GM13977 (cell line): ENCODE data around the gene SLC25A25.
"Not testable (repeated sequence)": the region's sequence is repeated elsewhere in the genome, so short reads cannot be mapped to it uniquely, and the experiment has no call there.

ENCODE experiments used
- DNase-seq: peaks from one replicate; pipeline ENCODE4 v3.0.0; 2012; ENCODE audit warnings: low spot score
- in situ Hi-C: fragments of 300-500 bp; cut with MboI; formaldehyde crosslinking; loops from one replicate; pipeline ENCODE4 v1.12.0; 2022; ENCODE audit warnings: low sequenced_read_pairs, low pct_unique_long_range_greater_than_20kb, mixed read lengths, inconsistent platforms; ENCODE audit not compliant: unreplicated experiment
- TF ChIP-seq, protein P1 (sequence below): IDR thresholded peaks from 2 replicates; pipeline ENCODE4 v1.5.1; 2012; ENCODE audit warnings: mild to moderate bottlenecking, control low read depth; ENCODE audit not compliant: insufficient read depth; ENCODE audit errors: extremely low read depth, missing control alignments

The SLC25A25 gene

DNA sequence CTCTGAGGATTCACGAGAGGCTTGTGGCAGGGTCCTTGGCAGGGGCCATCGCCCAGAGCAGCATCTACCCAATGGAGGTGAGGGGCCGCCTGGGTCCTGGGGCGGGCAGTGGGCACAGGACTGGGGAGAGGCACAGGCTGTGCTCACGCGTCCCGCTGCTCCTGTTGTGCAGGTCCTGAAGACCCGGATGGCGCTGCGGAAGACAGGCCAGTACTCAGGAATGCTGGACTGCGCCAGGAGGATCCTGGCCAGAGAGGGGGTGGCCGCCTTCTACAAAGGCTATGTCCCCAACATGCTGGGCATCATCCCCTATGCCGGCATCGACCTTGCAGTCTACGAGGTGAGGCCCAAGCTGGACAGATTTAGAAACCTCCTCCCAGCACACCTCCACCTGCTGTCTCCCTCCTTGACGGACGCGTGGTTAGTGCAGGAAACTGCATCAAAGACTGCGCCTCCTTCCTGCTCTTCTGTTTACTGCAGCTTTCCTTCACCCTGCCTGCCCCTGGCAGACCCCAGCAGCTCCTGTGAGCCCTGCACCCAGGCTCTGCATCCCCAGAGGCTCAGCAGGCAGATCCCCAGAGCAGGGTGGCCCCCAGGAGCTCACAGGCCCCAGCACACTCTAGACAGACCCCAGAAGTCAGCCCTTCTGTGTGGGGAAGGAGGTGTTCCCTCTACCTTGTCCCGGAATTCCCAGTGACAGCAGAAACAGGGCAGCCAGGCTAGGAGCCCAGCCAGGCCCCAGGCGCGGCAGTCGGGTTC is 38.3 kb downstream of the SLC25A25 start:
- in situ Hi-C loops, result no loop called here
- no peak for DNase-seq
- TF ChIP-seq, protein P1, sequence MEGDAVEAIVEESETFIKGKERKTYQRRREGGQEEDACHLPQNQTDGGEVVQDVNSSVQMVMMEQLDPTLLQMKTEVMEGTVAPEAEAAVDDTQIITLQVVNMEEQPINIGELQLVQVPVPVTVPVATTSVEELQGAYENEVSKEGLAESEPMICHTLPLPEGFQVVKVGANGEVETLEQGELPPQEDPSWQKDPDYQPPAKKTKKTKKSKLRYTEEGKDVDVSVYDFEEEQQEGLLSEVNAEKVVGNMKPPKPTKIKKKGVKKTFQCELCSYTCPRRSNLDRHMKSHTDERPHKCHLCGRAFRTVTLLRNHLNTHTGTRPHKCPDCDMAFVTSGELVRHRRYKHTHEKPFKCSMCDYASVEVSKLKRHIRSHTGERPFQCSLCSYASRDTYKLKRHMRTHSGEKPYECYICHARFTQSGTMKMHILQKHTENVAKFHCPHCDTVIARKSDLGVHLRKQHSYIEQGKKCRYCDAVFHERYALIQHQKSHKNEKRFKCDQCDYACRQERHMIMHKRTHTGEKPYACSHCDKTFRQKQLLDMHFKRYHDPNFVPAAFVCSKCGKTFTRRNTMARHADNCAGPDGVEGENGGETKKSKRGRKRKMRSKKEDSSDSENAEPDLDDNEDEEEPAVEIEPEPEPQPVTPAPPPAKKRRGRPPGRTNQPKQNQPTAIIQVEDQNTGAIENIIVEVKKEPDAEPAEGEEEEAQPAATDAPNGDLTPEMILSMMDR, result no peak

DNA sequence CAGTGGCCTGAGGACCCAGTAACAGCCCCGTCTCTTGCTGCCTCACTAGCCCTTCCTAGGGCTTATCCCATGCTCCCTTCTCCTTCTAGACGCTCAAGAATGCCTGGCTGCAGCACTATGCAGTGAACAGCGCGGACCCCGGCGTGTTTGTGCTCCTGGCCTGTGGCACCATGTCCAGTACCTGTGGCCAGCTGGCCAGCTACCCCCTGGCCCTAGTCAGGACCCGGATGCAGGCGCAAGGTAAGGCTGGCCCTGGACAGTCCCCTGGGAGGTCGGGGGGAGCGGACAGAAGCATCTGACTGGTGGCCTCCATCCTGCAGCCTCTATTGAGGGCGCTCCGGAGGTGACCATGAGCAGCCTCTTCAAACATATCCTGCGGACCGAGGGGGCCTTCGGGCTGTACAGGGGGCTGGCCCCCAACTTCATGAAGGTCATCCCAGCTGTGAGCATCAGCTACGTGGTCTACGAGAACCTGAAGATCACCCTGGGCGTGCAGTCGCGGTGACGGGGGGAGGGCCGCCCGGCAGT is 39.0 kb downstream of the SLC25A25 start:
- no peak for DNase-seq
- TF ChIP-seq, protein P1, result no peak
- in situ Hi-C loops, result no loop called here

DNA sequence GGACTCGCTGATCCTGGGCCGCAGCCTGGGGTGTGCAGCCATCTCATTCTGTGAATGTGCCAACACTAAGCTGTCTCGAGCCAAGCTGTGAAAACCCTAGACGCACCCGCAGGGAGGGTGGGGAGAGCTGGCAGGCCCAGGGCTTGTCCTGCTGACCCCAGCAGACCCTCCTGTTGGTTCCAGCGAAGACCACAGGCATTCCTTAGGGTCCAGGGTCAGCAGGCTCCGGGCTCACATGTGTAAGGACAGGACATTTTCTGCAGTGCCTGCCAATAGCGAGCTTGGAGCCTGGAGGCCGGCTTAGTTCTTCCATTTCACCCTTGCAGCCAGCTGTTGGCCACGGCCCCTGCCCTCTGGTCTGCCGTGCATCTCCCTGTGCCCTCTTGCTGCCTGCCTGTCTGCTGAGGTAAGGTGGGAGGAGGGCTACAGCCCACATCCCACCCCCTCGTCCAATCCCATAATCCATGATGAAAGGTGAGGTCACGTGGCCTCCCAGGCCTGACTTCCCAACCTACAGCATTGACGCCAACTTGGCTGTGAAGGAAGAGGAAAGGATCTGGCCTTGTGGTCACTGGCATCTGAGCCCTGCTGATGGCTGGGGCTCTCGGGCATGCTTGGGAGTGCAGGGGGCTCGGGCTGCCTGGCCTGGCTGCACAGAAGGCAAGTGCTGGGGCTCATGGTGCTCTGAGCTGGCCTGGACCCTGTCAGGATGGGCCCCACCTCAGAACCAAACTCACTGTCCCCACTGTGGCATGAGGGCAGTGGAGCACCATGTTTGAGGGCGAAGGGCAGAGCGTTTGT is 39.6 kb downstream of the SLC25A25 start:
- in situ Hi-C loops, result no loop called here

DNA sequence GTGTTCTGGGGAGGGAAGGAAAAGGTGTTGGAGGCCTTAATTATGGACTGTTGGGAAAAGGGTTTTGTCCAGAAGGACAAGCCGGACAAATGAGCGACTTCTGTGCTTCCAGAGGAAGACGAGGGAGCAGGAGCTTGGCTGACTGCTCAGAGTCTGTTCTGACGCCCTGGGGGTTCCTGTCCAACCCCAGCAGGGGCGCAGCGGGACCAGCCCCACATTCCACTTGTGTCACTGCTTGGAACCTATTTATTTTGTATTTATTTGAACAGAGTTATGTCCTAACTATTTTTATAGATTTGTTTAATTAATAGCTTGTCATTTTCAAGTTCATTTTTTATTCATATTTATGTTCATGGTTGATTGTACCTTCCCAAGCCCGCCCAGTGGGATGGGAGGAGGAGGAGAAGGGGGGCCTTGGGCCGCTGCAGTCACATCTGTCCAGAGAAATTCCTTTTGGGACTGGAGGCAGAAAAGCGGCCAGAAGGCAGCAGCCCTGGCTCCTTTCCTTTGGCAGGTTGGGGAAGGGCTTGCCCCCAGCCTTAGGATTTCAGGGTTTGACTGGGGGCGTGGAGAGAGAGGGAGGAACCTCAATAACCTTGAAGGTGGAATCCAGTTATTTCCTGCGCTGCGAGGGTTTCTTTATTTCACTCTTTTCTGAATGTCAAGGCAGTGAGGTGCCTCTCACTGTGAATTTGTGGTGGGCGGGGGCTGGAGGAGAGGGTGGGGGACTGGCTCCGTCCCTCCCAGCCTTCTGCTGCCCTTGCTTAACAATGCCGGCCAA is 40.4 kb downstream of the SLC25A25 start:
- TF ChIP-seq, protein P1, result no peak
- no peak for DNase-seq
- in situ Hi-C loops, result no loop called here

More for the DNA sequence above, 39.6 kb downstream of the SLC25A25 start:
- TF ChIP-seq, protein P1, result no peak
- no peak for DNase-seq

DNA sequence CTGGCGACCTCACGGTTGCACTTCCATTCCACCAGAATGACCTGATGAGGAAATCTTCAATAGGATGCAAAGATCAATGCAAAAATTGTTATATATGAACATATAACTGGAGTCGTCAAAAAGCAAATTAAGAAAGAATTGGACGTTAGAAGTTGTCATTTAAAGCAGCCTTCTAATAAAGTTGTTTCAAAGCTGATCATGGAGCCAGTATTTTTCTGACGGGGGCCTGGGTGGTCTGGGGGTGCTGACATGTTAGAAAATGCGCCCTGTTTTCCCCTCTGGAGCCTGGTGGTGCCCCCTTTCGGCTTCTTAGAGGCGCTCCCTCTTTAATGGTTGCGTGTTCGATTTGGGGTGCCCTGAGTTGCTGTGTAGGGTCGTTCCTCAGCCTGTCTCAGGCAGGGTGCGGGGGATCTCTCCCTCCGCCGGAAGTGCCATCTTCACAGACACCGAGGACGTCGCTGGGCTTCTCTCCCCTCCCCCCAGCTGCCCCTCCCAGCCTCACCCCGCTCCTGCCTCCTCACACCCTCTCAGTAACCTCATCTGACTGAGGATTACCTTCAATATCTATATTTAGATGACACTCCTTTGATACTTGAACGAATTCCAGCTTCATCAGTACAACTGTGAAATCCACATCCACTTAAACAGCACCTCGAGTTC is 41.1 kb downstream of the SLC25A25 start:
- in situ Hi-C loops, result no loop called here
- no peak for DNase-seq
- TF ChIP-seq, protein P1, result no peak

DNA sequence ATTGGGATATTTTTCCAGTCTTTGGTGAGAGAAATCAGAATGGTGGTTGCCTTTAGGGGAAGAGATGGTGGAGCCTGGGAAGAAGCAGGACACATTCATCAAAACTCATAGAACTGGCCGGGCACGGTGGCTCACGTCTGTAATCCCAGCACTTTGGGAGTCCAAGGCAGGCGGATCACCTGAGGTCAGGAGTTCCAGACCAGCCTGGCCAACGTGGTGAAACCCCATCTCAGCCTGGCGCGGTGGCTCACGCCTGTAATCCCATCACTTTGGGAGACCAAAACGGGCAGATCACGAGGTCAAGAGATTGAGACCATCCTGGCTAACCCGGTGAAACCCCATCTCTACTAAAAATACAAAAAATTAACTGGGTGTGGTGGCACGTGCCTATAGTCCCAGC is 43.7 kb downstream of the SLC25A25 start:
- DNase-seq, in situ Hi-C loops: not testable (repeated sequence)
